Stimulated activated naive B cell treated with anti-CD40 and anti-IgM and Interleukin-4, amounts not matched to agents 10 μg/mL and 1 μg/mL and 100 μg/mL, for 72 hours (primary cell): ENCODE results near the gene GUCY1B1.
"Not testable (repeated sequence)": the region's sequence is repeated elsewhere in the genome, so short reads cannot be mapped to it uniquely, and the experiment has no call there.

Experiments
- ATAC-seq, 2 donors: fragments of 150-1000 bp; cut with Tn5 transposase; replicated peaks; 2 replicates each; pipeline ENCODE4 v1.10.0; 2021; ENCODE audit warnings: moderate library complexity in 1 of 2
- DNase-seq: peaks from one replicate; pipeline ENCODE4 v3.0.0; 2021
- H3K27ac Mint-ChIP-seq: one replicate; pipeline ENCODE4 v1.8.0; 2022; ENCODE audit warnings: mild to moderate bottlenecking, mixed read lengths
- H3K27me3 Mint-ChIP-seq, 2 donors: one replicate each; pipeline ENCODE4 v1.8.0; 2022; ENCODE audit warnings: mixed read lengths in 2 of 2
- H3K36me3 Mint-ChIP-seq, 2 donors: one replicate each; pipeline ENCODE4 v1.8.0; 2022; ENCODE audit warnings: mixed read lengths in 2 of 2, mild to moderate bottlenecking in 1 of 2
- H3K4me1 Mint-ChIP-seq, 2 donors: one replicate each; pipeline ENCODE4 v1.8.0; 2022; ENCODE audit warnings: mixed read lengths in 2 of 2, mild to moderate bottlenecking in 1 of 2
- H3K4me3 Mint-ChIP-seq, 2 donors: one replicate each; pipeline ENCODE4 v1.8.0; 2022; ENCODE audit warnings: mild to moderate bottlenecking in 2 of 2, mixed read lengths in 2 of 2, moderate library complexity in 1 of 2
- H3K9me3 Mint-ChIP-seq, 2 donors: one replicate each; pipeline ENCODE4 v1.8.0; 2022; ENCODE audit warnings: mixed read lengths in 2 of 2, mild to moderate bottlenecking in 1 of 2

Gene GUCY1B1

DNA sequence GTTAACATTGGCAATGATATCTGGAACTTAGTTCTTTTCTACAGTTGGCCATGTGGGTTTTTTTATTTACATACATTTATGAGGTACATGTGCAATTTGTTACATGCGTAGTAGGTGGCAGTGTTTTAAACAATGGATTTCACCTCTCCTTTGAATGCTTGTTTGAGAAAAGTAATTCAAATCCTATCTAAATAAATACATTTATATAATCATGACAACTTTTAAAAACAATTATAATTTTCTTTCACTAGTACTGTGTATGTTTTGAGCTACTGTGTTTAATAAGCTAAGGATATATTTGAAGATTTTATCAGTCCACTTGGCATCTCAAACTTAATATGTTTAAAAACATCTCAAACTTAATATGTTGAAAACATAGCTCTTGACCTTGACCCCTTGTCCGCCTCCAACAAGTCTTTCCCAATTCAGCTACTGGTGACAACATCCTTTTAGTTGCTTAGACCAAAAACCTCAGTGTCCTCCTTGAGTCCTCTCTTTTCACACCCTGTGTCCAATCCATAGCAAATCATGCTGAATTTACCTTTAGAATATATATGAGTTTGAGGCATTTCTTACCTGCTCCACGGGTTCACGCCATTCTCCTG is 14.5 kb downstream of the GUCY1B1 start:
- H3K4me3 Mint-ChIP-seq: no peak overlapping the region
- H3K36me3 Mint-ChIP-seq: no peaks in the 10 kb centered on the region
- DNase-seq (no peak), ATAC-seq (no peak)
- H3K9me3 Mint-ChIP-seq: no peaks in the 10 kb centered on the region
- no peaks in the 10 kb centered on the region for H3K27me3 Mint-ChIP-seq
- no peak overlapping the region for H3K27ac Mint-ChIP-seq
- H3K4me1 Mint-ChIP-seq: peaks cover 2 to 7% of the 10 kb centered on the region in 2 donors

DNA sequence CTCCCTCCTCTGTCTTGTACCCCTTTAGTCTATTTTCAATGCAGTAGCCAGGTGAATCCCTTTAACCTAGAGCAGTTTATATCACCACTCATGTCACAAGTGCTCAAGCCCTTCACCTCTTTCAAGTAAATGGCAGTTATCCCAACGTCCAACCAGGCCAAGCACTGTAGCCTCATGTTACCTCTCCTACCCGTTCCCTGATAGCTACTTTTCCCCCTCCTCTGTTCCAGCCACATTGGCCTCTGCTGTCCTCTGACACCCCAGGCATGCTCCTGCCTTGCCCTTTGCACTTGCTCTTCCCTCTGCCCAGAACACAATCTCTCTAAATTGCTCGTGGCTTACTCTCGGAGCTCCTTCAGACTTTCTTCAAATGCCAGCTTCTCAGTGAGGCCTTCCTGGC is 15.2 kb downstream of the GUCY1B1 start:
- DNase-seq (no peak), ATAC-seq (no peak)
- Mint-ChIP-seq H3K4me1 (peaks cover 0 to 3% of the 10 kb centered on the region in 2 donors), H3K36me3 (no peaks in the 10 kb centered on the region), H3K4me3 (no peak overlapping the region), H3K27me3 (no peaks in the 10 kb centered on the region), H3K9me3 (no peaks in the 10 kb centered on the region), H3K27ac (no peak overlapping the region)

- Mint-ChIP-seq H3K4me3 (no peak overlapping the region), H3K27me3 (no peaks in the 10 kb centered on the region), H3K36me3 (no peaks in the 10 kb centered on the region), H3K27ac (no peak overlapping the region), H3K9me3 (no peaks in the 10 kb centered on the region), H3K4me1 (no peaks in the 10 kb centered on the region)
- no peak for DNase-seq
- ATAC-seq: no peak
Observed at GRCh38 chr4:155777971-155778735, 19.3 kb downstream of the GUCY1B1 start.

DNA sequence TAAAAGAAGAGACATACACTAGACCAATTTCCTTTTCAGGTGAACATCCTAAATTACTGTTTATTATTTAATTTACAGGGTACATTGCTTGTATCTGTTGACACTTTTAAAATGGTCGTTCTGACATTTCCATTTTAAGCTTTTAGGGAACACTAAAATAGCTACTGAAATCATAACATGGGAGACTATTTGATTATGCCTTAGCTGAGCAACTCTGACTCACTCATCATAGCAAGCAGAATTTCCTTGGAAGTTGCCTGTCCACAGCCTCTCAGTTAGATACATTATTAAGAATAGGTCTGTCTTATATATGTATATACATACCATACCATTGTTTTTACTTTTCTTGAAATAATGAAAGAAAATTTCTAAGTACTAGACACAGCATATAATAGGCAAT is 22.0 kb downstream of the GUCY1B1 start:
- Mint-ChIP-seq H3K9me3 (no peaks in the 10 kb centered on the region), H3K36me3 (no peaks in the 10 kb centered on the region), H3K4me3 (no peak overlapping the region), H3K27me3 (no peaks in the 10 kb centered on the region), H3K4me1 (no peaks in the 10 kb centered on the region), H3K27ac (no peak overlapping the region)
- ATAC-seq (no peak), DNase-seq (no peak)

GRCh38 chr4:155781249-155781831 is 22.5 kb downstream of the GUCY1B1 start:
- Mint-ChIP-seq H3K4me3 (no peak overlapping the region), H3K9me3 (no peaks in the 10 kb centered on the region), H3K27ac (no peak overlapping the region), H3K4me1 (no peaks in the 10 kb centered on the region), H3K36me3 (no peaks in the 10 kb centered on the region), H3K27me3 (no peaks in the 10 kb centered on the region)
- DNase-seq (no peak), ATAC-seq (no peak)

GRCh38 chr4:155784637-155785036 is 25.8 kb downstream of the GUCY1B1 start:
- no peaks in the 10 kb centered on the region for H3K36me3 Mint-ChIP-seq
- peaks cover 0 to 2% of the 10 kb centered on the region in 2 donors for H3K4me1 Mint-ChIP-seq
- no peak for ATAC-seq
- no peaks in the 10 kb centered on the region for H3K27me3 Mint-ChIP-seq
- no peak overlapping the region for H3K4me3 Mint-ChIP-seq
- no peaks in the 10 kb centered on the region for H3K9me3 Mint-ChIP-seq
- H3K27ac Mint-ChIP-seq: no peak overlapping the region
- DNase-seq: no peak

- H3K27ac Mint-ChIP-seq: no peak overlapping the region
- H3K27me3 Mint-ChIP-seq: no peaks in the 10 kb centered on the region
- H3K4me3 Mint-ChIP-seq: no peak overlapping the region
- DNase-seq (no peak), ATAC-seq (no peak)
- peaks cover 0 to 3% of the 10 kb centered on the region in 2 donors for H3K4me1 Mint-ChIP-seq
- H3K9me3 Mint-ChIP-seq: no peaks in the 10 kb centered on the region
- no peaks in the 10 kb centered on the region for H3K36me3 Mint-ChIP-seq
Observed at GRCh38 chr4:155785828-155786227, 27.0 kb downstream of the GUCY1B1 start.

- ATAC-seq (peak; percentile 90 to 95), DNase-seq (peak; percentile 12)
- H3K4me1 Mint-ChIP-seq: peaks cover 0 to 3% of the 10 kb centered on the region in 2 donors
- no peak overlapping the region for H3K4me3 Mint-ChIP-seq
- H3K9me3 Mint-ChIP-seq: no peaks in the 10 kb centered on the region
- no peaks in the 10 kb centered on the region for H3K36me3 Mint-ChIP-seq
- H3K27ac Mint-ChIP-seq: no peak overlapping the region
- no peaks in the 10 kb centered on the region for H3K27me3 Mint-ChIP-seq
Observed at GRCh38 chr4:155787113-155787710, 28.4 kb downstream of the GUCY1B1 start.

- ATAC-seq (no peak), DNase-seq (no peak)
- H3K27ac Mint-ChIP-seq: no peak overlapping the region
- H3K4me1 Mint-ChIP-seq: peaks cover 0 to 3% of the 10 kb centered on the region in 2 donors
- H3K4me3 Mint-ChIP-seq: no peak overlapping the region
- no peaks in the 10 kb centered on the region for H3K27me3 Mint-ChIP-seq
- H3K9me3 Mint-ChIP-seq: no peaks in the 10 kb centered on the region
- H3K36me3 Mint-ChIP-seq: no peaks in the 10 kb centered on the region
Observed at GRCh38 chr4:155789391-155789790, 30.6 kb downstream of the GUCY1B1 start.

- Mint-ChIP-seq H3K4me3 (no peak overlapping the region), H3K27ac (no peak overlapping the region), H3K27me3 (no peaks in the 10 kb centered on the region), H3K4me1 (peaks cover 0 to 3% of the 10 kb centered on the region in 2 donors), H3K36me3 (no peaks in the 10 kb centered on the region), H3K9me3 (no peaks in the 10 kb centered on the region)
- ATAC-seq (no peak), DNase-seq (no peak)
Observed at GRCh38 chr4:155789982-155790381, 31.2 kb downstream of the GUCY1B1 start.

DNA sequence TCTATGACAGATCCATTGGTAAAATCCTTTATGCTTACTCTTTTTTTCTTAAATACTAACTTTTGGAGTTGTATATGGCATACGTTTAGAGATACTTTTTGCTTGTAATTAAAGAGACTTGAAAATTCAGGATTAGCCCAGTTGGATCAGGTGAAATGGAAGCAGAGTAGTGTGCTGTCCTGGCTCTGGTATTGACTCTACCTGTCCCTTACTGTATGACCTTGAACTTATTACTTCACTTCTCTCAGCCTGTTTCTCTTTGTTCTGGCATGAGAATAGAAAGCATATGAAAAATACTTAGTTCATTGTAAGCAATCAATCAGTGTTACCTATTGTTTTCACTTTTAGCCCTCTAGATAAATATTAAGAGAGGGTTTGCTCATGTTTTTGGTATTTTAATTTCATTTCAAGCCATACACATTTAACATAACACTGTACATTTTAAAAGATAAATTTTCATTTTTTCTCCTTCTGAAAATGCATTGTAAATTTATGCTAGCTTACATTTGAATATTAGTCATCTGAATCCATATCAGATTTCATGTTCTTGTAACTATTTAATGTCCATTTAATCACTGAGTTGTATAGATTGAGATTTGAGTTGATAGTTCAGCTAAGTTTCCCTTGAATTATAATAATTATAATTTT is 35.9 kb downstream of the GUCY1B1 start:
- Mint-ChIP-seq H3K4me1 (peaks cover 0 to under 1% of the 10 kb centered on the region in 2 donors), H3K9me3 (no peaks in the 10 kb centered on the region), H3K4me3 (no peak overlapping the region), H3K36me3 (no peaks in the 10 kb centered on the region), H3K27ac (no peak overlapping the region), H3K27me3 (no peaks in the 10 kb centered on the region)
- ATAC-seq (no peak), DNase-seq (no peak)

DNA sequence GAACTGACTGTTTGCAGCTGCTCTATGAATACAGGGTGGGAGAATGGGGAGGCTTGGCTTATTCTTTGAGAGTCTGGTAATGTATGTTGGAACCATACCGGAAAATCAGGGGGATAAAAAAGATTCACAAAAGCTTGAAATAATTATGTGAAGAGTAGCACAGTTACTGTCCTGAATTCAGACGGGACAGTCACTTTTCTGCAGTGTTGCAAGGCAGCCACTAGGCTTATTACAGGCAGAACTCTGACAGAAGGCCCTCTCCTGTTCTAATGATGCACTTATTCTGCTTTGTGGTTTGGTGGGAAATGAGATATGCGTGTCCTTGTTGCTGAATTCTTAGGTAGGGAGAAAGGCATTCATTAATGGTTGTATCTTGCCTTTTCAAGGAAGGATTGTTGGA is 37.2 kb downstream of the GUCY1B1 start:
- no peak overlapping the region for H3K27ac Mint-ChIP-seq
- no peaks in the 10 kb centered on the region for H3K4me1 Mint-ChIP-seq
- H3K36me3 Mint-ChIP-seq: no peaks in the 10 kb centered on the region
- H3K9me3 Mint-ChIP-seq: no peaks in the 10 kb centered on the region
- no peaks in the 10 kb centered on the region for H3K27me3 Mint-ChIP-seq
- no peak overlapping the region for H3K4me3 Mint-ChIP-seq
- DNase-seq (no peak), ATAC-seq (peak; percentile 55 to 68)

DNA sequence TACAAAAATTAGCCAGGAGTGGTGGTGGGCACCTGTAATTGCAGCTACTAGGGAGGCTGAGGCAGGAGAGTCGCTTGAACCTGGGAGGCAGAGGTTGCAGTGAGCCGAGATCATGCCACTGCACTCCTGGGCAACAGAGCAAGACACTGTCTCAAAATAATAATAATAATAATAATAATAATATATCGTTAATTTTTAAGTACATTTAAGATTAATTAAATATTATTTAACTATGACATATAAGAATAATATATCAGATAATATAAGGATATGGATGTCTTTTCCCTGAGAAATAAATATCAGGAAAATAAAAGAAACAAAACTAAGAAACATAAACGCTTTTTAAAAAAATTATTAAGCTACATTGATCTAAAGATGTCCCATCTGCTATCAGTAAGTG is 38.8 kb downstream of the GUCY1B1 start:
- not testable (repeated sequence) for H3K27ac Mint-ChIP-seq, DNase-seq, H3K9me3 Mint-ChIP-seq, H3K4me3 Mint-ChIP-seq, ATAC-seq, H3K36me3 Mint-ChIP-seq, H3K4me1 Mint-ChIP-seq, H3K27me3 Mint-ChIP-seq

DNA sequence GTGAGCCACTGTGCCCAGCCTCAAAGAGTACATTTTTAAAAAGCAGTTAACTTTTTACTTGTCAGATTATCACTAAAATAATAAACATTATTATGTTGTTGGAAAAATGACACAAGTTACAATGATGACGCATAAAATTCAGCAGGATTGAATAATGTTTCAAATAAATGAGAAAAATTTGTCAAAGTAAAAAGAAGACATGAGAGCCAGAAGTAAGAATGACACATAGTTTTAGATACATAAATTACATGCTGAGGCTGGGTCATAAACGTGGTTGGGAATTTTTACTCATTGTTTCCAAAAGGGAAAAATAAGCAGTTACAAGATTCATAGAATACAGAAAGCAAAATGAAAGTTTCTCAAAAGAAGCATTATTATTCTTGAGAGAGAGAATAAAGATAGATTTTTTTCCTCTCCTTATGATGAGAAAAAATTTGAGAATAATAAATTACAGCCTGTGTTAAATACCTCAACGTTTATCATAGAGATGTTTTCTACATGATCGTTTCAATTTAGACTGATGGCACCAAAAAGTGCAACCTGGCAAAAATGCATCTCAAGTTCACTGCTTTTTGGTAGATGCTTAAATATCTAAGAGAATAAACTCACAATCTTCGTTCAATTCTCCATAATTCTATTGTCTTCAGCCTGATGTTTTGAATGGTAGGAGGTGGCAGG is 40.4 kb downstream of the GUCY1B1 start:
- Mint-ChIP-seq H3K4me1 (no peaks in the 10 kb centered on the region), H3K36me3 (no peaks in the 10 kb centered on the region), H3K4me3 (no peak overlapping the region), H3K27ac (no peak overlapping the region), H3K9me3 (no peaks in the 10 kb centered on the region), H3K27me3 (no peaks in the 10 kb centered on the region)
- ATAC-seq (no peak), DNase-seq (no peak)
